ENCODE results near the gene TLE3. TPM values are rescaled to one million over a fixed set of nuclear protein-coding genes. Genes with fewer than 3 reads are reported as not detected.

The TLE3 gene
- polyA plus RNA-seq, 1 experiment: 3.7 TPM

DNA sequence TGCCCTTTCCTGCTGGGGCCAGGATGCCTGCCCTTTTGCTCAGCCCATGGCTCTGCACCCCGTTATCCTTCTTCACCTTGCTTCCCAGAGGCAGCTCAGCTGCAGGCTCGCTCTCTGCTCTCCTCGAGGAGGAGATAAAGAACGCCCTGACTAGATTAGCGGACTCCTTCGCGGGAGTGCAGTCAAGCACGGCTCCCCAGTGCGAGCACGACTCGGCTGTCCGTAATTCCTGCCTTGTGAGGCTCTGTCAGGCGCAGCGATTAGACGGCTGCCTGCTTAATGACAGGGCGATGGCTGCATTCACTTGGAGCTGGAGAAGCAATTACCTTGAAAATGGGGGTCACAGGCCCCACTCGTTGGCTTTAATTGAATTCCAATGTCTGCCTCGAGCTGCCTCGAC is 25.9 kb downstream of the TLE3 start:
- Histone ChIP-seq H3K36me3 (ENCODE audit: control insufficient read depth, insufficient read depth, low read length) (peaks cover 4% of the 10 kb centered on the region; the same call in 1 of the 2 replicates), H3K4me3 (ENCODE audit: low read depth, low read length) (no peak overlapping the region), H3K27me3 (ENCODE audit: control insufficient read depth, insufficient read depth, low read length) (no peaks in the 10 kb centered on the region)
- TF ChIP-seq, protein P1, sequence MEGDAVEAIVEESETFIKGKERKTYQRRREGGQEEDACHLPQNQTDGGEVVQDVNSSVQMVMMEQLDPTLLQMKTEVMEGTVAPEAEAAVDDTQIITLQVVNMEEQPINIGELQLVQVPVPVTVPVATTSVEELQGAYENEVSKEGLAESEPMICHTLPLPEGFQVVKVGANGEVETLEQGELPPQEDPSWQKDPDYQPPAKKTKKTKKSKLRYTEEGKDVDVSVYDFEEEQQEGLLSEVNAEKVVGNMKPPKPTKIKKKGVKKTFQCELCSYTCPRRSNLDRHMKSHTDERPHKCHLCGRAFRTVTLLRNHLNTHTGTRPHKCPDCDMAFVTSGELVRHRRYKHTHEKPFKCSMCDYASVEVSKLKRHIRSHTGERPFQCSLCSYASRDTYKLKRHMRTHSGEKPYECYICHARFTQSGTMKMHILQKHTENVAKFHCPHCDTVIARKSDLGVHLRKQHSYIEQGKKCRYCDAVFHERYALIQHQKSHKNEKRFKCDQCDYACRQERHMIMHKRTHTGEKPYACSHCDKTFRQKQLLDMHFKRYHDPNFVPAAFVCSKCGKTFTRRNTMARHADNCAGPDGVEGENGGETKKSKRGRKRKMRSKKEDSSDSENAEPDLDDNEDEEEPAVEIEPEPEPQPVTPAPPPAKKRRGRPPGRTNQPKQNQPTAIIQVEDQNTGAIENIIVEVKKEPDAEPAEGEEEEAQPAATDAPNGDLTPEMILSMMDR (IDR thresholded peaks at IDR 0.05; ENCODE audit: insufficient read depth, low read depth, low read length): no peak
- ChIA-PET POLR2A (no interaction called here), CTCF (interaction anchor here (0.9 kb wide), 1 partner anchor 8 kb away, joined by 3 read pairs; no protein-coding TSS in a partner anchor)
- DNase-seq (ENCODE audit: low read depth): no peak

DNA sequence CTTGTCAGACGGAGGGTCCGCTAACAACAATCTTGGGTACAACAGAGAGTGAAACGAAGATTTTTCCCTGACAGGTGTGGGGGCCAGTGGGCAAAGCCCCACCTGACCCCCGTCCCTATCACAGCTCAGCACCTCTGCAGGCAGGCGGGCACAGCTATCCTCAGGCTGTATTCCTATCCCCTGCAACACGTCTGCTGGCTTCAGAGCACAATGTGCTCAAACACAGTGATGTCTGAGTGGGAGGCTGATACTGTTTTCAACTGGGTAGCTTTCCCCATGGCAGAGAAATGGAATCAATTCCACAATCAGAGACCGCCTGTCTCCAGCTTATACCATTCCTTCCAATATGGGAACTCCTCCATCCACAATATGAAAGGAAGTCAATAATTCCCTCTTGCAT is 28.0 kb downstream of the TLE3 start:
- ChIA-PET CTCF (interaction anchor here (0.6 kb wide), 1 partner anchor 118 kb away, joined by 3 read pairs; no protein-coding TSS in a partner anchor), POLR2A (no interaction called here)
- Histone ChIP-seq H3K36me3 (ENCODE audit: control insufficient read depth, insufficient read depth, low read length) (peaks cover 3% of the 10 kb centered on the region), H3K4me3 (ENCODE audit: low read depth, low read length) (no peak overlapping the region), H3K27me3 (ENCODE audit: control insufficient read depth, insufficient read depth, low read length) (no peaks in the 10 kb centered on the region)
- TF ChIP-seq, protein P1 (IDR thresholded peaks at IDR 0.05; ENCODE audit: insufficient read depth, low read depth, low read length): no peak
- no peak for DNase-seq (ENCODE audit: low read depth)

DNA sequence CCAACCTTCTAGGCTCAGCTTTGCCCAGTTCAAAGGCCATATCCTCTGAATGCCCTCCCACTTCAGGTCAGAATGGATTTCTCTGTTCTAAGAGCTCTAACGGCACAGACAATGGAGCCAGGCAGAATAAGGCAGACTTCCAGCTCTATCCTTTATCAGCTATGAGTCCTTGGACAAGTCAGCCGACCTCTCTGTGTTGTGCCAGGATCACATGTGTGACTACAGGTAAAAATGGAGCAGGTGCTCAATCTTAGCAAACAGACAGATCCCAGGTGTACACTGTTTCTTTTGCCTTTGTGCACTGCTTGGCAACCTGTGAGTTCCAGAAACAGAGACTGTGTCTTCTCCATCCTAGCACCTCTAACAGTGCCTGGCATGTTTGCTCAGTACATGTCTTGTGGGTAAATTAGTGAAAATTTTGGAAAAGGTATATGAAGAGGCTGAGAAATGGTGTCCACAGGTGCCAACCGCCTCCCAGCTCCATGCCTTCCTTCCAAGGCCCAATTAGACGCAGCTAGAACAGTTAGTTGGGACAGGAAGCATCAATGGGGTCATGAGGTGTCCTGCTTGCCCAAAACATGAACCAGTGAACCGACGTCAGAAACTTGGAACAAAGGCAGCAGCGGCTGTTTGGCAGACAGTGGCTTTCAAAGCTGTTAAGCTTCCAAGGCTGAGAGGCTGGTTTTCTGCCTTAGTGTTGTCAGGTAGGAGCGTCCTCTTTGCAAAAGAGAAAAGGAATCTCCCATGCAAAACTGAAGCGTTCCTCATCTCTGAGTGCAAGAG is 28.7 kb downstream of the TLE3 start:
- H3K4me3 ChIP-seq (ENCODE audit: low read depth, low read length): no peak overlapping the region
- H3K36me3 ChIP-seq (ENCODE audit: control insufficient read depth, insufficient read depth, low read length): peaks cover 3% of the 10 kb centered on the region
- ChIA-PET CTCF (interaction anchor here (1.5 to 2.1 kb wide), 2 partner anchors 25 to 29 kb away, joined by 4 to 6 read pairs; partner anchors contain the start of gene TLE3), POLR2A (no interaction called here)
- no peak for DNase-seq (ENCODE audit: low read depth)
- TF ChIP-seq, protein P1 (IDR thresholded peaks at IDR 0.05; ENCODE audit: insufficient read depth, low read depth, low read length): no peak
- H3K27me3 ChIP-seq (ENCODE audit: control insufficient read depth, insufficient read depth, low read length): no peaks in the 10 kb centered on the region

DNA sequence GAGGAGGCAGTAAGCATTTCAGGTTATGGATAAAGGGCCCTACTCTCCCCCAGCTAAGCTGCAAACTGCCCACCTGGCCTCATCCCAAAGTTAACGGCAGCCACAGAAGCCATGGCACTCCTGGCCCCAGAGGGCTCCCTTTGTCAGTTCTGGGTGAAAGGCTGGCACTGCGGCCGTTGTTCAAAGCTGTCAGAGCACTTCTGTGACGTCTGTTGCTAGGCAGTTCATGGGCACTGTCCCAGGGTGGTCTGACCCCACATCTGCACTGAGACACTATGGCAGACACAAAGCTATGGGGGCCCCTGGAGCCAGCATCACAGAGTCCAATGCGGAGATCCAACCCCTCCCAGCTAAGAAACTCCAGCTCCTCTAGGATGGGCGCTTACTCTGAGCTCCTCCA is 30.0 kb downstream of the TLE3 start:
- H3K36me3 ChIP-seq (ENCODE audit: control insufficient read depth, insufficient read depth, low read length): no peaks in the 10 kb centered on the region; the same call in 1 of the 2 replicates
- POLR2A ChIA-PET: no interaction called here
- TF ChIP-seq, protein P1 (IDR thresholded peaks at IDR 0.05; ENCODE audit: insufficient read depth, low read depth, low read length): no peak
- no peaks in the 10 kb centered on the region for H3K27me3 ChIP-seq (ENCODE audit: control insufficient read depth, insufficient read depth, low read length)
- CTCF ChIA-PET: interaction anchor here (0.7 to 2.1 kb wide), 3 partner anchors 11 to 31 kb away, joined by 4 to 6 read pairs (median 5); partner anchors contain the start of gene TLE3
- no peak for DNase-seq (ENCODE audit: low read depth)
- H3K4me3 ChIP-seq (ENCODE audit: low read depth, low read length): no peak overlapping the region

GRCh38 chr15:70067011-70067410 is 30.7 kb downstream of the TLE3 start:
- CTCF ChIA-PET: interaction anchor here (1.4 to 2.1 kb wide), 2 partner anchors 9 to 31 kb away, joined by 5 to 6 read pairs; partner anchors contain the start of gene TLE3
- H3K36me3 ChIP-seq (ENCODE audit: control insufficient read depth, insufficient read depth, low read length): no peaks in the 10 kb centered on the region; the same call in 1 of the 2 replicates

More at GRCh38 chr15:70067011-70067410, 30.7 kb downstream of the TLE3 start:
- H3K27me3 ChIP-seq (ENCODE audit: control insufficient read depth, insufficient read depth, low read length): no peaks in the 10 kb centered on the region
- H3K4me3 ChIP-seq (ENCODE audit: low read depth, low read length): no peak overlapping the region
- TF ChIP-seq, protein P1 (IDR thresholded peaks at IDR 0.05; ENCODE audit: insufficient read depth, low read depth, low read length): no peak
- POLR2A ChIA-PET: interaction anchor here (0.6 kb wide), 1 partner anchor 31 kb away, joined by 3 read pairs; the partner anchor contains the start of gene TLE3
- no peak for DNase-seq (ENCODE audit: low read depth)

All from BJ (cell line).